Measurements from ENCODE around the gene OR10C1. TPM values are rescaled to one million over a fixed set of nuclear protein-coding genes. Genes with fewer than 3 reads are reported as not detected.

Gene OR10C1
- total RNA-seq, 4 donors from 2014 or later, result not detected

GRCh38 chr6:29465279-29465678 is 26.2 kb downstream of the OR10C1 start:
- Histone ChIP-seq H3K4me1 (no peaks in the 10 kb centered on the region), H3K9me3 (no peaks in the 10 kb centered on the region), H3K36me3 (no peaks in the 10 kb centered on the region), H3K4me3 (no peak overlapping the region), H3K27ac (no peak overlapping the region), H3K27me3 (peaks cover 3% of the 10 kb centered on the region)
- intact Hi-C loops (cut with DNase I; ENCODE audit: low total_unique reads), result no loop called here
- no peak for DNase-seq
- WGBS, 2 donors (ENCODE audit: low coverage in 1 of 2), result 62 to 70% methylated on average over 2 of the region's 2 CpGs
- TF ChIP-seq EP300 (IDR thresholded peaks at IDR 0.05; ENCODE audit: low read depth) (no peak), POLR2A (IDR thresholded peaks at IDR 0.05) (no peak), POLR2AphosphoS5 (IDR thresholded peaks at IDR 0.05) (no peak)
- TF ChIP-seq, protein P1, sequence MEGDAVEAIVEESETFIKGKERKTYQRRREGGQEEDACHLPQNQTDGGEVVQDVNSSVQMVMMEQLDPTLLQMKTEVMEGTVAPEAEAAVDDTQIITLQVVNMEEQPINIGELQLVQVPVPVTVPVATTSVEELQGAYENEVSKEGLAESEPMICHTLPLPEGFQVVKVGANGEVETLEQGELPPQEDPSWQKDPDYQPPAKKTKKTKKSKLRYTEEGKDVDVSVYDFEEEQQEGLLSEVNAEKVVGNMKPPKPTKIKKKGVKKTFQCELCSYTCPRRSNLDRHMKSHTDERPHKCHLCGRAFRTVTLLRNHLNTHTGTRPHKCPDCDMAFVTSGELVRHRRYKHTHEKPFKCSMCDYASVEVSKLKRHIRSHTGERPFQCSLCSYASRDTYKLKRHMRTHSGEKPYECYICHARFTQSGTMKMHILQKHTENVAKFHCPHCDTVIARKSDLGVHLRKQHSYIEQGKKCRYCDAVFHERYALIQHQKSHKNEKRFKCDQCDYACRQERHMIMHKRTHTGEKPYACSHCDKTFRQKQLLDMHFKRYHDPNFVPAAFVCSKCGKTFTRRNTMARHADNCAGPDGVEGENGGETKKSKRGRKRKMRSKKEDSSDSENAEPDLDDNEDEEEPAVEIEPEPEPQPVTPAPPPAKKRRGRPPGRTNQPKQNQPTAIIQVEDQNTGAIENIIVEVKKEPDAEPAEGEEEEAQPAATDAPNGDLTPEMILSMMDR (IDR thresholded peaks at IDR 0.05), result no peak
- in situ Hi-C loops (cut with MboI; ENCODE audit: low pct_ligation_motif_present in 1 of 4, low pct_unique_long_range_greater_than_20kb in 1 of 4, low sequenced_read_pairs in 3 of 4), result no loop called here

- TF ChIP-seq EP300 (IDR thresholded peaks at IDR 0.05; ENCODE audit: low read depth) (no peak), POLR2AphosphoS5 (IDR thresholded peaks at IDR 0.05) (no peak), POLR2A (IDR thresholded peaks at IDR 0.05) (no peak)
- TF ChIP-seq, protein P1 (IDR thresholded peaks at IDR 0.05), result no peak
- H3K36me3 ChIP-seq, result no peaks in the 10 kb centered on the region
- in situ Hi-C loops (cut with MboI; ENCODE audit: low pct_ligation_motif_present in 1 of 4, low pct_unique_long_range_greater_than_20kb in 1 of 4, low sequenced_read_pairs in 3 of 4), result no loop called here
- 79 to 100% methylated on average over 2 of the region's 2 CpGs for WGBS, 2 donors (ENCODE audit: low coverage in 1 of 2)
- H3K27ac ChIP-seq, result no peak overlapping the region
- H3K9me3 ChIP-seq, result no peaks in the 10 kb centered on the region
- intact Hi-C loops (cut with DNase I; ENCODE audit: low total_unique reads), result no loop called here
- DNase-seq, result no peak
- no peak overlapping the region for H3K4me3 ChIP-seq
- H3K27me3 ChIP-seq, result peaks cover 3% of the 10 kb centered on the region
- no peaks in the 10 kb centered on the region for H3K4me1 ChIP-seq
Observed at GRCh38 chr6:29465801-29466200, 26.7 kb downstream of the OR10C1 start.

DNA sequence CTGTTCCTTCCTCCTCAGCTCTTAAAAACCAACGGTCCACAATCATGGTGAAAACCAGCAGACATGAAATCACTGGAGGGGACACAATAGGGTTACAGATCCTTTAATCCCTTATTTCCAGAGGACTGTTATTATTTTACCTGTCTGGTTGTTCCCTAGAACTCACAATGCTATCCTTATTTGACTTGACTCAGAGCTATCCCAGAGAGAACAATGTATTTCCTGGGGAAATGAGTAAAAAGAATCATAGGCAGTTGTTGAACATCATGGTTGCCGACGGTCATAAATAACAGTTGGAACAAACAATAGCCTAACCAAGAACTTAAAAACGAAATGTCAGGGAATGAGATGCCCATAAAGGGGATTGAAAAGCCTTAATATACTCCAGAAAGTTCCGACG is 27.1 kb downstream of the OR10C1 start:
- H3K4me3 ChIP-seq, result no peak overlapping the region
- H3K36me3 ChIP-seq, result no peaks in the 10 kb centered on the region
- 57 to 69% methylated on average over 5 to 6 of the region's 6 CpGs for WGBS, 2 donors (ENCODE audit: low coverage in 1 of 2)
- in situ Hi-C loops (cut with MboI; ENCODE audit: low pct_ligation_motif_present in 1 of 4, low pct_unique_long_range_greater_than_20kb in 1 of 4, low sequenced_read_pairs in 3 of 4), result no loop called here
- H3K9me3 ChIP-seq, result no peaks in the 10 kb centered on the region
- no peak for TF ChIP-seq EP300 (IDR thresholded peaks at IDR 0.05; ENCODE audit: low read depth)
- TF ChIP-seq, protein P1 (IDR thresholded peaks at IDR 0.05), result no peak
- TF ChIP-seq POLR2AphosphoS5 (IDR thresholded peaks at IDR 0.05), result no peak
- TF ChIP-seq POLR2A (IDR thresholded peaks at IDR 0.05), result no peak
- no peak overlapping the region for H3K27ac ChIP-seq
- H3K4me1 ChIP-seq, result no peaks in the 10 kb centered on the region
- peaks cover 3% of the 10 kb centered on the region for H3K27me3 ChIP-seq
- DNase-seq, result no peak
- intact Hi-C loops (cut with DNase I; ENCODE audit: low total_unique reads), result no loop called here

GRCh38 chr6:29474996-29475395 is 35.9 kb downstream of the OR10C1 start:
- no peak overlapping the region for H3K27ac ChIP-seq
- intact Hi-C loops (cut with DNase I; ENCODE audit: low total_unique reads), result no loop called here
- in situ Hi-C loops (cut with MboI; ENCODE audit: low pct_ligation_motif_present in 1 of 4, low pct_unique_long_range_greater_than_20kb in 1 of 4, low sequenced_read_pairs in 3 of 4), result no loop called here
- no peak overlapping the region for H3K4me3 ChIP-seq
- no peaks in the 10 kb centered on the region for H3K27me3 ChIP-seq
- H3K36me3 ChIP-seq, result no peaks in the 10 kb centered on the region
- DNase-seq, result no peak
- 77% methylated on average over 2 of the region's 2 CpGs; no CpG with 5 or more reads in 1 of the 2 donors for WGBS, 2 donors (ENCODE audit: low coverage in 1 of 2)
- no peaks in the 10 kb centered on the region for H3K4me1 ChIP-seq
- no peaks in the 10 kb centered on the region for H3K9me3 ChIP-seq
- TF ChIP-seq EP300 (IDR thresholded peaks at IDR 0.05; ENCODE audit: low read depth) (no peak), POLR2A (IDR thresholded peaks at IDR 0.05) (no peak), POLR2AphosphoS5 (IDR thresholded peaks at IDR 0.05) (no peak)
- TF ChIP-seq, protein P1 (IDR thresholded peaks at IDR 0.05), result no peak

All from transverse colon (tissue), 4 donors.